ENCODE measurements around the gene AVPR2.

- TF ChIP-seq POLR2AphosphoS5 (IDR thresholded peaks at IDR 0.05; ENCODE audit: low read depth, low read length) (no peak), REST (IDR thresholded peaks at IDR 0.05; ENCODE audit: insufficient read depth in 1 of 2, low read depth in 2 of 2, low read length in 2 of 2) (peak in 1 of 2 experiments; percentile 50; a peak in 1 of 4 replicates), SIN3A (IDR thresholded peaks at IDR 0.05; ENCODE audit: borderline replicate concordance, insufficient read depth, low read length) (no peak), TAF1 (IDR thresholded peaks at IDR 0.05; ENCODE audit: borderline replicate concordance, insufficient read depth, low read length) (no peak), FOXP2 (optimal IDR thresholded peaks at IDR 0.05; ENCODE audit: borderline replicate concordance, extremely low read depth, extremely low read length, insufficient read depth) (no peak)
Observed at GRCh38 chrX:153876112-153876491, 28.4 kb upstream of the AVPR2 start.
